ENCODE results near the gene STIM2.
"Not testable (repeated sequence)": the region's sequence is repeated elsewhere in the genome, so short reads cannot be mapped to it uniquely, and the experiment has no call there.

Gene STIM2

GRCh38 chr4:26822974-26823373 lies 37.7 kb upstream of the STIM2 start:
- no CpG with 5 or more reads among the region's 6 CpGs for WGBS, 2 donors (ENCODE audit: extremely low coverage in 2 of 2, insufficient read length in 2 of 2, insufficient replicate concordance in 1 of 2)

GRCh38 chr4:26823583-26823982 lies 37.1 kb upstream of the STIM2 start:
- Histone ChIP-seq H3K4me2 (ENCODE audit: insufficient read depth, low read length, poor library complexity, severe bottlenecking) (no peak overlapping the region), H2AK5ac (ENCODE audit: low read depth, low read length) (no peak overlapping the region), H3K9ac (ENCODE audit: low read depth, low read length, poor library complexity) (no peak overlapping the region), H3K23ac (ENCODE audit: low read depth, low read length, poor library complexity) (no peak overlapping the region), H2AFZ (ENCODE audit: low read length) (no peak overlapping the region), H3K18ac (ENCODE audit: low read length) (no peak overlapping the region), H2BK12ac (ENCODE audit: low read length) (no peak overlapping the region), H3K4me3 (ENCODE audit: low read length in 2 of 2) (no peak overlapping the region), H3K4ac (ENCODE audit: low read length) (no peak overlapping the region), H3K4me1 (ENCODE audit: control insufficient read depth in 2 of 2, insufficient read depth in 1 of 2, low read depth in 1 of 2, low read length in 2 of 2) (peaks cover 0 to 5% of the 10 kb centered on the region in 2 donors), H2BK5ac (ENCODE audit: low read length) (no peak overlapping the region), H2BK15ac (ENCODE audit: low read length) (no peak overlapping the region), H4K8ac (ENCODE audit: low read depth, low read length) (no peak overlapping the region), H3K27me3 (ENCODE audit: control insufficient read depth in 3 of 3, insufficient read depth in 3 of 3, low read depth in 1 of 3, low read length in 3 of 3) (no peaks in the 10 kb centered on the region), H3K27ac (replicated peaks; ENCODE audit: low read length) (no peak overlapping the region), H4K91ac (ENCODE audit: low read depth, low read length, poor library complexity) (no peak overlapping the region), H3K9me3 (replicated peaks in 1 of 2; ENCODE audit: control insufficient read depth in 2 of 2, insufficient read depth in 1 of 2, low read depth in 1 of 2, low read length in 2 of 2) (peaks cover 0 to 5% of the 10 kb centered on the region in 2 donors), H2BK120ac (ENCODE audit: low read depth, low read length) (no peak overlapping the region), H3K36me3 (replicated peaks in 1 of 2; ENCODE audit: control insufficient read depth in 2 of 2, insufficient read depth in 2 of 2, low read length in 2 of 2) (no peaks in the 10 kb centered on the region), H3K14ac (ENCODE audit: low read length) (no peak overlapping the region), H3K79me1 (ENCODE audit: low read depth, low read length) (no peaks in the 10 kb centered on the region)
- no CpG with 5 or more reads among the region's 3 CpGs for WGBS, 2 donors (ENCODE audit: extremely low coverage in 2 of 2, insufficient read length in 2 of 2, insufficient replicate concordance in 1 of 2)
- DNase-seq (ENCODE audit: low spot score) = no peak

More at GRCh38 chr4:26822974-26823373, 37.7 kb upstream of the STIM2 start:
- not testable (repeated sequence) for H2BK15ac ChIP-seq (ENCODE audit: low read length); H4K8ac ChIP-seq (ENCODE audit: low read depth, low read length); H3K4ac ChIP-seq (ENCODE audit: low read length); H3K9me3 ChIP-seq (replicated peaks in 1 of 2; ENCODE audit: control insufficient read depth in 2 of 2, insufficient read depth in 1 of 2, low read depth in 1 of 2, low read length in 2 of 2); H2AK5ac ChIP-seq (ENCODE audit: low read depth, low read length); H3K18ac ChIP-seq (ENCODE audit: low read length); H2BK12ac ChIP-seq (ENCODE audit: low read length); H3K9ac ChIP-seq (ENCODE audit: low read depth, low read length, poor library complexity); H3K4me3 ChIP-seq (ENCODE audit: low read length in 2 of 2); H2AFZ ChIP-seq (ENCODE audit: low read length); H3K27me3 ChIP-seq (ENCODE audit: control insufficient read depth in 3 of 3, insufficient read depth in 3 of 3, low read depth in 1 of 3, low read length in 3 of 3); H3K79me1 ChIP-seq (ENCODE audit: low read depth, low read length); H3K14ac ChIP-seq (ENCODE audit: low read length); DNase-seq (ENCODE audit: low spot score); H2BK120ac ChIP-seq (ENCODE audit: low read depth, low read length); H2BK5ac ChIP-seq (ENCODE audit: low read length); H4K91ac ChIP-seq (ENCODE audit: low read depth, low read length, poor library complexity); H3K23ac ChIP-seq (ENCODE audit: low read depth, low read length, poor library complexity); H3K4me1 ChIP-seq (ENCODE audit: control insufficient read depth in 2 of 2, insufficient read depth in 1 of 2, low read depth in 1 of 2, low read length in 2 of 2); H3K4me2 ChIP-seq (ENCODE audit: insufficient read depth, low read length, poor library complexity, severe bottlenecking); H3K36me3 ChIP-seq (replicated peaks in 1 of 2; ENCODE audit: control insufficient read depth in 2 of 2, insufficient read depth in 2 of 2, low read length in 2 of 2); H3K27ac ChIP-seq (replicated peaks; ENCODE audit: low read length)

GRCh38 chr4:26824667-26825066 lies 36.0 kb upstream of the STIM2 start:
- no peak overlapping the region for H3K18ac ChIP-seq (ENCODE audit: low read length)
- no peak overlapping the region for H2BK5ac ChIP-seq (ENCODE audit: low read length)
- no peak overlapping the region for H4K91ac ChIP-seq (ENCODE audit: low read depth, low read length, poor library complexity)
- H3K9ac ChIP-seq (ENCODE audit: low read depth, low read length, poor library complexity) = no peak overlapping the region
- H3K4me2 ChIP-seq (ENCODE audit: insufficient read depth, low read length, poor library complexity, severe bottlenecking) = no peak overlapping the region
- no peaks in the 10 kb centered on the region for H3K36me3 ChIP-seq (replicated peaks in 1 of 2; ENCODE audit: control insufficient read depth in 2 of 2, insufficient read depth in 2 of 2, low read length in 2 of 2)
- H3K4me3 ChIP-seq (ENCODE audit: low read length in 2 of 2) = no peak overlapping the region
- no peaks in the 10 kb centered on the region for H3K27me3 ChIP-seq (ENCODE audit: control insufficient read depth in 3 of 3, insufficient read depth in 3 of 3, low read depth in 1 of 3, low read length in 3 of 3)
- no peak overlapping the region for H2AFZ ChIP-seq (ENCODE audit: low read length)
- H3K27ac ChIP-seq (replicated peaks; ENCODE audit: low read length) = no peak overlapping the region
- H3K4ac ChIP-seq (ENCODE audit: low read length) = no peak overlapping the region
- DNase-seq (ENCODE audit: low spot score) = no peak
- H3K4me1 ChIP-seq (ENCODE audit: control insufficient read depth in 2 of 2, insufficient read depth in 1 of 2, low read depth in 1 of 2, low read length in 2 of 2) = no peaks in the 10 kb centered on the region
- no CpG with 5 or more reads among the region's 2 CpGs for WGBS, 2 donors (ENCODE audit: extremely low coverage in 2 of 2, insufficient read length in 2 of 2, insufficient replicate concordance in 1 of 2)
- H3K79me1 ChIP-seq (ENCODE audit: low read depth, low read length) = no peaks in the 10 kb centered on the region
- H3K14ac ChIP-seq (ENCODE audit: low read length) = no peak overlapping the region
- H3K23ac ChIP-seq (ENCODE audit: low read depth, low read length, poor library complexity) = no peak overlapping the region
- peaks cover 0 to 5% of the 10 kb centered on the region in 2 donors for H3K9me3 ChIP-seq (replicated peaks in 1 of 2; ENCODE audit: control insufficient read depth in 2 of 2, insufficient read depth in 1 of 2, low read depth in 1 of 2, low read length in 2 of 2)
- H2BK15ac ChIP-seq (ENCODE audit: low read length) = no peak overlapping the region
- no peak overlapping the region for H2BK120ac ChIP-seq (ENCODE audit: low read depth, low read length)
- H4K8ac ChIP-seq (ENCODE audit: low read depth, low read length) = no peak overlapping the region
- no peak overlapping the region for H2BK12ac ChIP-seq (ENCODE audit: low read length)
- no peak overlapping the region for H2AK5ac ChIP-seq (ENCODE audit: low read depth, low read length)

- Histone ChIP-seq H2BK120ac (ENCODE audit: low read depth, low read length) (no peak overlapping the region), H2AFZ (ENCODE audit: low read length) (no peak overlapping the region), H2BK12ac (ENCODE audit: low read length) (no peak overlapping the region), H3K27ac (replicated peaks; ENCODE audit: low read length) (no peak overlapping the region), H3K36me3 (replicated peaks in 1 of 2; ENCODE audit: control insufficient read depth in 2 of 2, insufficient read depth in 2 of 2, low read length in 2 of 2) (no peaks in the 10 kb centered on the region), H3K4me3 (ENCODE audit: low read length in 2 of 2) (no peak overlapping the region), H3K23ac (ENCODE audit: low read depth, low read length, poor library complexity) (no peak overlapping the region), H4K91ac (ENCODE audit: low read depth, low read length, poor library complexity) (no peak overlapping the region), H2BK5ac (ENCODE audit: low read length) (no peak overlapping the region), H3K9me3 (replicated peaks in 1 of 2; ENCODE audit: control insufficient read depth in 2 of 2, insufficient read depth in 1 of 2, low read depth in 1 of 2, low read length in 2 of 2) (peaks cover 0 to 5% of the 10 kb centered on the region in 2 donors), H3K79me1 (ENCODE audit: low read depth, low read length) (no peaks in the 10 kb centered on the region), H2AK5ac (ENCODE audit: low read depth, low read length) (no peak overlapping the region), H3K18ac (ENCODE audit: low read length) (no peak overlapping the region), H3K9ac (ENCODE audit: low read depth, low read length, poor library complexity) (no peak overlapping the region), H3K14ac (ENCODE audit: low read length) (no peak overlapping the region), H3K4me2 (ENCODE audit: insufficient read depth, low read length, poor library complexity, severe bottlenecking) (no peak overlapping the region), H3K4me1 (ENCODE audit: control insufficient read depth in 2 of 2, insufficient read depth in 1 of 2, low read depth in 1 of 2, low read length in 2 of 2) (no peaks in the 10 kb centered on the region), H3K4ac (ENCODE audit: low read length) (no peak overlapping the region), H2BK15ac (ENCODE audit: low read length) (no peak overlapping the region), H3K27me3 (ENCODE audit: control insufficient read depth in 3 of 3, insufficient read depth in 3 of 3, low read depth in 1 of 3, low read length in 3 of 3) (no peaks in the 10 kb centered on the region), H4K8ac (ENCODE audit: low read depth, low read length) (no peak overlapping the region)
- no CpG with 5 or more reads among the region's 9 CpGs for WGBS, 2 donors (ENCODE audit: extremely low coverage in 2 of 2, insufficient read length in 2 of 2, insufficient replicate concordance in 1 of 2)
- DNase-seq (ENCODE audit: low spot score) = no peak
Observed at GRCh38 chr4:26826721-26827120, 33.9 kb upstream of the STIM2 start.
